ENCODE results near the gene GADD45B. TPM values are rescaled to one million over a fixed set of nuclear protein-coding genes. Genes with fewer than 3 reads are reported as not detected.

Gene GADD45B
- total and polyA plus RNA-seq, 2 donors = 75.9 to 161 TPM

DNA sequence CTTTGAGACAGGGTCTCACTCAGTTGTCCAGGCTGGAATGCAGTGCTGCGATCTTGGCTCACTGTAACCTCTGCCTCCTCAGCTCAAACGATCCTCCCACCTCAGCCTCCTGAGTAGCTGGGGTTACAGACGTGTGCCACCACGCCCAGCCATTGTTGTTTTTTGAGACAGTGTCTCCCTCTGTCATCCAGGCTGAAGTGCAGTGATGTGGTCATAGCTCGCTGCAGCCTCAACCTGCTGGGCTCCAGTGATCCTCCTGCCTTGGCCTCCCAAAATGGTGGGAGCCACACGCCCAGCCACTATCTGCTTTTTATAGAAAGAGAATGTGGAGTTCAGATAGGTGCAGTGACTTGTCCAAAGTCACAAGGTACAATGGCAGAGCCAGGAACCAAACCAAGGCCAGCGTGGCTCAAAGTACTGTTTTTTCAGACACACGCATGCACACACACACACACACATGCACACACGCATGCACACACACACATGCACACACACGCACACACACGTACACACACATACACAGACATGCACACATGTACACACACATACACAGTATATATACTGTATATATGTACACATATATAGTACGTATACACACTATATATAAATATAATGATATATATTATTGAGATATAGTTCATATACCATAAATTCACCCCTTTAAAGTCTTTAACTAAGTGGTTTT lies 6.6 kb downstream of the GADD45B start:
- Histone ChIP-seq H3K9me3 (ENCODE audit: control insufficient read depth in 2 of 2, insufficient read depth in 1 of 2, low read length in 1 of 2) (peaks cover 3 to 40% of the 10 kb centered on the region in 2 donors), H3K36me3 (ENCODE audit: control insufficient read depth in 2 of 2, insufficient read depth in 2 of 2, low read length in 1 of 2) (no peaks in the 10 kb centered on the region), H3K27ac (ENCODE audit: low read depth in 1 of 2, low read length in 1 of 2) (no peak overlapping the region), H3K4me1 (ENCODE audit: control insufficient read depth in 2 of 2, insufficient read depth in 2 of 2, low read length in 2 of 2) (peaks cover 8 to 25% of the 10 kb centered on the region in 2 donors), H3K4me3 (ENCODE audit: low read length in 2 of 2) (no peak overlapping the region), H3K27me3 (ENCODE audit: control insufficient read depth in 2 of 2, insufficient read depth in 1 of 2, low read length in 1 of 2) (peaks cover 7 to 50% of the 10 kb centered on the region in 2 donors)
- WGBS = 89% methylated on average over 12 of the region's 12 CpGs
- no peak for DNase-seq (ENCODE audit: low read depth in 6 of 9, low spot score in 9 of 9)

DNA sequence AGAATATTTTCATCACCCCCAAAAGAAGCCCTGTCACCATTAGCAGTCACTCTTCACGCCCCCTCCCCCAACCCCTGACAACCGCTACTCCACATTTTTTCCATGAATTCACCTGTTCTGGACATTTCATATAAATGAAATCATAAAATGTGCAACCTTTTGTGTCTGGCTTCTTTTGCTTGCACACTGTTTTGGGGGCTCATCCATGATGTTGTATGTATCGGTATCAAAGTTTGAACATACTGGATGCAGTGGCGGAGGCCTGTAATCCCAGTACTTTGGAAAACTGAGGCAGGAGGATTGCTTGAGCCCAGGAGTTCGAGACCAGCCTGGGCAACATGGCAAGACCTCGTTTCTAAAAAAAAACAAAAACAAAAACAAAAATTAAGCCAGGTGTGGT lies 7.2 kb downstream of the GADD45B start:
- DNase-seq (ENCODE audit: low read depth in 6 of 9, low spot score in 9 of 9) = no peak
- Histone ChIP-seq H3K4me3 (ENCODE audit: low read length in 2 of 2) (no peak overlapping the region), H3K36me3 (ENCODE audit: control insufficient read depth in 2 of 2, insufficient read depth in 2 of 2, low read length in 1 of 2) (no peaks in the 10 kb centered on the region), H3K4me1 (ENCODE audit: control insufficient read depth in 2 of 2, insufficient read depth in 2 of 2, low read length in 2 of 2) (peaks cover 6 to 22% of the 10 kb centered on the region in 2 donors), H3K9me3 (ENCODE audit: control insufficient read depth in 2 of 2, insufficient read depth in 1 of 2, low read length in 1 of 2) (peaks cover 3 to 45% of the 10 kb centered on the region in 2 donors), H3K27ac (ENCODE audit: low read depth in 1 of 2, low read length in 1 of 2) (no peak overlapping the region), H3K27me3 (ENCODE audit: control insufficient read depth in 2 of 2, insufficient read depth in 1 of 2, low read length in 1 of 2) (peaks cover 13 to 52% of the 10 kb centered on the region in 2 donors)
- 94% methylated on average over 6 of the region's 6 CpGs for WGBS

- Histone ChIP-seq H3K9me3 (ENCODE audit: control insufficient read depth in 2 of 2, insufficient read depth in 1 of 2, low read length in 1 of 2) (peaks cover 3 to 48% of the 10 kb centered on the region in 2 donors), H3K36me3 (ENCODE audit: control insufficient read depth in 2 of 2, insufficient read depth in 2 of 2, low read length in 1 of 2) (no peaks in the 10 kb centered on the region), H3K4me3 (ENCODE audit: low read length in 2 of 2) (no peak overlapping the region), H3K27me3 (ENCODE audit: control insufficient read depth in 2 of 2, insufficient read depth in 1 of 2, low read length in 1 of 2) (peaks cover 18 to 53% of the 10 kb centered on the region in 2 donors), H3K27ac (ENCODE audit: low read depth in 1 of 2, low read length in 1 of 2) (no peak overlapping the region), H3K4me1 (ENCODE audit: control insufficient read depth in 2 of 2, insufficient read depth in 2 of 2, low read length in 2 of 2) (peaks cover 6 to 21% of the 10 kb centered on the region in 2 donors)
- DNase-seq (ENCODE audit: low read depth in 6 of 9, low spot score in 9 of 9) = no peak
- WGBS = 99% methylated on average over 4 of the region's 4 CpGs
These were observed 7.7 kb downstream of the GADD45B start for GRCh38 chr19:2483484-2484151.

- H3K27me3 ChIP-seq (ENCODE audit: control insufficient read depth in 2 of 2, insufficient read depth in 1 of 2, low read length in 1 of 2) = peaks cover 25 to 51% of the 10 kb centered on the region in 2 donors
- H3K36me3 ChIP-seq (ENCODE audit: control insufficient read depth in 2 of 2, insufficient read depth in 2 of 2, low read length in 1 of 2) = no peaks in the 10 kb centered on the region
- H3K27ac ChIP-seq (ENCODE audit: low read depth in 1 of 2, low read length in 1 of 2) = no peak overlapping the region
- H3K4me1 ChIP-seq (ENCODE audit: control insufficient read depth in 2 of 2, insufficient read depth in 2 of 2, low read length in 2 of 2) = peaks cover 2 to 16% of the 10 kb centered on the region in 2 donors
- no peak for DNase-seq (ENCODE audit: low read depth in 6 of 9, low spot score in 9 of 9)
- 97% methylated on average over 13 of the region's 13 CpGs for WGBS
- peaks cover 3 to 48% of the 10 kb centered on the region in 2 donors for H3K9me3 ChIP-seq (ENCODE audit: control insufficient read depth in 2 of 2, insufficient read depth in 1 of 2, low read length in 1 of 2)
- H3K4me3 ChIP-seq (ENCODE audit: low read length in 2 of 2) = no peak overlapping the region
These were observed 8.4 kb downstream of the GADD45B start for GRCh38 chr19:2484178-2484937.

DNA sequence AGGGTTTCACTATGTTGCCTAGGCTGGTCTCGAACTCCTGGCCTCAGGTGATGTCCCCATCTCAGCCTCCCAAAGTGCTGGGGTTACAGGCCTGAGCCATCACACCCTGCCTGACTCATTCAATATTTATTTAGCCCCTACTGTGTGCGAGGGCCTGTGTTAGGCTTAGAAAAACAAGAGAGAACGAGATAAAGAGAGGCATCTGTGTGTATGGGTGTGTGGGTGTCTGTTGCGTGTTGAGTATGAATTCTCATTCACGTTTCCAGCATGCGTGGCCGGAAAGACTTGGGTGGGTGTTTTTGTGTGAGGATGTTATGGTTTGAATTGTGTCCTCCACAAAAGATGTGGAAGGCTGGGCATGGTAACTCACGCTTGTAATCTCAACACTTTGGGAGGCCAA lies 9.5 kb downstream of the GADD45B start:
- no peaks in the 10 kb centered on the region for H3K36me3 ChIP-seq (ENCODE audit: control insufficient read depth in 2 of 2, insufficient read depth in 2 of 2, low read length in 1 of 2)
- H3K27ac ChIP-seq (ENCODE audit: low read depth in 1 of 2, low read length in 1 of 2) = no peak overlapping the region
- H3K4me3 ChIP-seq (ENCODE audit: low read length in 2 of 2) = no peak overlapping the region
- H3K9me3 ChIP-seq (ENCODE audit: control insufficient read depth in 2 of 2, insufficient read depth in 1 of 2, low read length in 1 of 2) = peaks cover 3 to 44% of the 10 kb centered on the region in 2 donors
- 95% methylated on average over 8 of the region's 8 CpGs for WGBS
- no peak for DNase-seq (ENCODE audit: low read depth in 6 of 9, low spot score in 9 of 9)
- H3K4me1 ChIP-seq (ENCODE audit: control insufficient read depth in 2 of 2, insufficient read depth in 2 of 2, low read length in 2 of 2) = peaks cover 0 to 10% of the 10 kb centered on the region in 2 donors
- peaks cover 28 to 51% of the 10 kb centered on the region in 2 donors for H3K27me3 ChIP-seq (ENCODE audit: control insufficient read depth in 2 of 2, insufficient read depth in 1 of 2, low read length in 1 of 2)

GRCh38 chr19:2487090-2487489 lies 11.2 kb downstream of the GADD45B start:
- Histone ChIP-seq H3K9me3 (ENCODE audit: control insufficient read depth in 2 of 2, insufficient read depth in 1 of 2, low read length in 1 of 2) (peaks cover 3 to 37% of the 10 kb centered on the region in 2 donors), H3K27me3 (ENCODE audit: control insufficient read depth in 2 of 2, insufficient read depth in 1 of 2, low read length in 1 of 2) (peaks cover 39 to 60% of the 10 kb centered on the region in 2 donors), H3K27ac (ENCODE audit: low read depth in 1 of 2, low read length in 1 of 2) (no peak overlapping the region), H3K4me3 (ENCODE audit: low read length in 2 of 2) (no peak overlapping the region), H3K36me3 (ENCODE audit: control insufficient read depth in 2 of 2, insufficient read depth in 2 of 2, low read length in 1 of 2) (no peaks in the 10 kb centered on the region), H3K4me1 (ENCODE audit: control insufficient read depth in 2 of 2, insufficient read depth in 2 of 2, low read length in 2 of 2) (peaks cover 3 to 10% of the 10 kb centered on the region in 2 donors)
- whole genome bisulfite sequencing = 95% methylated on average over 12 of the region's 12 CpGs
- DNase-seq (ENCODE audit: low read depth in 6 of 9, low spot score in 9 of 9) = no peak

DNA sequence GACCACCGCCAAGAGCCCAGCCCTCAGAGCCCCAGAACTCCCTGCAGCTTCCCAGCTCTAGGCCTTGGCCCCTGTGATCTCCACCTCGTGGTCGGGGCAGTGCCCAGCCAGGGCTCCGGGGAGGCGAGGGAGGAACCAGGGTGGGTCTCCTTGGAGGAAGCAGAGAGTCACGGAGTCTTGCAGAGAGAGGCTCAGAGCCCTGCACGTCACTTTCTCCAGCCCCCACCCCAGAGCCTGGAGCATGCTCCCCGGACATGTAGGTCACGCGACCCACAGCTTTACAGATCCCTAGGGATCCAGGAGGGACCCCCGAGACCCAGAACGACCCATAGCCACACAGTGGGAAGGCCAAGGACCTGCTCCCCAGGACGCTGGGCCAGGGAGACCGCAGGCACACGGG lies 11.9 kb downstream of the GADD45B start:
- DNase-seq (ENCODE audit: low read depth in 6 of 9, low spot score in 9 of 9) = no peak
- H3K27ac ChIP-seq (ENCODE audit: low read depth in 1 of 2, low read length in 1 of 2) = no peak overlapping the region
- 36% methylated on average over 15 of the region's 15 CpGs for WGBS
- H3K27me3 ChIP-seq (ENCODE audit: control insufficient read depth in 2 of 2, insufficient read depth in 1 of 2, low read length in 1 of 2) = peaks cover 40 to 67% of the 10 kb centered on the region in 2 donors
- peaks cover 3 to 13% of the 10 kb centered on the region in 2 donors for H3K4me1 ChIP-seq (ENCODE audit: control insufficient read depth in 2 of 2, insufficient read depth in 2 of 2, low read length in 2 of 2)
- no peak overlapping the region for H3K4me3 ChIP-seq (ENCODE audit: low read length in 2 of 2)
- peaks cover 1 to 31% of the 10 kb centered on the region in 2 donors for H3K9me3 ChIP-seq (ENCODE audit: control insufficient read depth in 2 of 2, insufficient read depth in 1 of 2, low read length in 1 of 2)
- no peaks in the 10 kb centered on the region for H3K36me3 ChIP-seq (ENCODE audit: control insufficient read depth in 2 of 2, insufficient read depth in 2 of 2, low read length in 1 of 2)

DNA sequence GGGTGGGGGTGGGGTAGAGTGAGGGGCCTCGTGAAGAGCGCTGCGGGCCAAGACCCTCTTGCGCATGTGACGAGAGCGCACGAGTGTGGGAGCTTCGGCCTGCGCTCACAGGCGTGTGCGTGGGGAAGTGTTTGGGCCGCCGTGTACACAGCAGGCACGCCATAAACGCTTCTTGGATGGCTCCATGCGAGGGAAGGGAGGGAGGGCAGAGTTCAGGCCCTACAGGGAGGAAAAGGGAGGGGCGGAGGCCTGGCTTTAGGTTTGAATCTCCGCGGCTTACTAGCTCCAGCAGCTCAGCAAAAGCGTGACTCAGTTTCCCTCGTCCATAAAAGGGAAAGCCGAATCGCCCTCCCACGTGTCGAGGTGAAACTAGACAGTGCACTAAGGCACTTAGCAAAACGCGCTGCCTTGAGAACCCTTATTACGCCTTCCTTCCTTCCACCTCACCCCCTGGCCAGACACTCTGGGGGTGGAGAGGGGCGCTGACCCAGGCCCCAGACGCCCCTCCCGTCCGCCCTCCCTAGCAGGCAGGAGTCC lies 12.5 kb downstream of the GADD45B start:
- no peak overlapping the region for H3K27ac ChIP-seq (ENCODE audit: low read depth in 1 of 2, low read length in 1 of 2)

More for the DNA sequence above, 12.5 kb downstream of the GADD45B start:
- Histone ChIP-seq H3K4me1 (ENCODE audit: control insufficient read depth in 2 of 2, insufficient read depth in 2 of 2, low read length in 2 of 2) (peaks cover 3 to 16% of the 10 kb centered on the region in 2 donors), H3K9me3 (ENCODE audit: control insufficient read depth in 2 of 2, insufficient read depth in 1 of 2, low read length in 1 of 2) (peaks cover 0 to 24% of the 10 kb centered on the region in 2 donors), H3K27me3 (ENCODE audit: control insufficient read depth in 2 of 2, insufficient read depth in 1 of 2, low read length in 1 of 2) (peaks cover 47 to 73% of the 10 kb centered on the region in 2 donors), H3K4me3 (ENCODE audit: low read length in 2 of 2) (no peak overlapping the region), H3K36me3 (ENCODE audit: control insufficient read depth in 2 of 2, insufficient read depth in 2 of 2, low read length in 1 of 2) (no peaks in the 10 kb centered on the region)
- 16% methylated on average over 32 of the region's 32 CpGs for WGBS
- DNase-seq (ENCODE audit: low read depth in 6 of 9, low spot score in 9 of 9) = no peak

All from thymus (tissue), 11 donors.